HFFc6 (cell line): ENCODE measurements around the gene OPN1SW. TPM values are rescaled to one million over a fixed set of nuclear protein-coding genes. Genes with fewer than 3 reads are reported as not detected.
A peak's percentile ranks its signal among the peaks of the same experiment; 100 is the strongest.

ENCODE experiments used
- DNase-seq: peaks from one replicate; pipeline ENCODE4 v3.0.0-alpha.2; 2018
- H3K27ac Mint-ChIP-seq: 2 replicates; pipeline ENCODE4 v1.8.0; 2020; ENCODE audit warnings: mild to moderate bottlenecking, mixed read lengths
- H3K27me3 Mint-ChIP-seq: 2 replicates; pipeline ENCODE4 v1.8.0; 2021; ENCODE audit warnings: mild to moderate bottlenecking, moderate library complexity, mixed read lengths; ENCODE audit not compliant: insufficient read depth
- H3K36me3 Mint-ChIP-seq: 2 replicates; pipeline ENCODE4 v1.8.0; 2021; ENCODE audit warnings: low read depth, mixed read lengths
- H3K4me1 Mint-ChIP-seq: 2 replicates; pipeline ENCODE4 v1.8.0; 2020; ENCODE audit warnings: low read depth, mixed read lengths
- H3K4me3 Mint-ChIP-seq: 2 replicates; pipeline ENCODE4 v1.8.0; 2020; ENCODE audit warnings: mild to moderate bottlenecking, moderate library complexity, mixed read lengths
- H3K9me3 Mint-ChIP-seq: 2 replicates; pipeline ENCODE4 v1.8.0; 2020; ENCODE audit warnings: mild to moderate bottlenecking, mixed read lengths
- CTCF ChIP-seq: fragments of 200-600 bp; sonication (generic); IDR thresholded peaks from 2 replicates; pipeline ENCODE4 v1.5.0; 2021; ENCODE audit warnings: antibody characterized with exemption, mild to moderate bottlenecking
- total RNA-seq, 6 experiments: library from RNA; stranded (reverse); fragmentation: NEBNext Ultra II Directional; extraction: Animal tissue kit (Norgen Biotek cat#: 25700); gene quantifications; 2 replicates in 1 of 6; 3 replicates in 5 of 6; pipeline ENCODE4 v1.2.3, GENCODE V29; 2021

The OPN1SW gene
- total RNA-seq, 6 experiments from 2014 or later: not detected

GRCh38 chr7:128745706-128746105, 29.9 kb downstream of the OPN1SW start:
- Mint-ChIP-seq H3K36me3 (peaks cover 64% of the 10 kb centered on the region), H3K4me3 (no peak overlapping the region), H3K9me3 (no peaks in the 10 kb centered on the region), H3K27ac (no peak overlapping the region), H3K27me3 (peaks cover 7% of the 10 kb centered on the region; the same call in 1 of the 2 replicates), H3K4me1 (peaks cover 86% of the 10 kb centered on the region)
- no peak for TF ChIP-seq CTCF
- no peak for DNase-seq

GRCh38 chr7:128744366-128744905, 31.2 kb downstream of the OPN1SW start:
- peaks cover 77% of the 10 kb centered on the region for H3K4me1 Mint-ChIP-seq
- peak overlapping the region; percentile 100 for H3K27ac Mint-ChIP-seq
- peaks cover 12% of the 10 kb centered on the region for H3K27me3 Mint-ChIP-seq
- peak overlapping the region; percentile 99 for H3K4me3 Mint-ChIP-seq
- H3K36me3 Mint-ChIP-seq: peaks cover 73% of the 10 kb centered on the region
- DNase-seq: no peak
- no peak for TF ChIP-seq CTCF
- H3K9me3 Mint-ChIP-seq: no peaks in the 10 kb centered on the region

- DNase-seq: peak; percentile 29
- Mint-ChIP-seq H3K36me3 (peaks cover 65% of the 10 kb centered on the region), H3K4me3 (peak overlapping the region; percentile 99), H3K27ac (peak overlapping the region; percentile 100), H3K27me3 (peaks cover 20% of the 10 kb centered on the region), H3K9me3 (no peaks in the 10 kb centered on the region), H3K4me1 (peaks cover 72% of the 10 kb centered on the region)
- no peak for TF ChIP-seq CTCF
These were observed 32.4 kb downstream of the OPN1SW start for GRCh38 chr7:128743112-128743772.

- TF ChIP-seq CTCF: no peak
- H3K4me1 Mint-ChIP-seq: peaks cover 72% of the 10 kb centered on the region
- H3K27ac Mint-ChIP-seq: peak overlapping the region; percentile 100
- DNase-seq: peak; percentile 82
- no peaks in the 10 kb centered on the region for H3K9me3 Mint-ChIP-seq
- H3K36me3 Mint-ChIP-seq: peaks cover 57% of the 10 kb centered on the region
- peaks cover 20% of the 10 kb centered on the region for H3K27me3 Mint-ChIP-seq
- peak overlapping the region; percentile 99 for H3K4me3 Mint-ChIP-seq
These were observed 33.4 kb downstream of the OPN1SW start for GRCh38 chr7:128742206-128742605.

GRCh38 chr7:128741491-128741890, 34.1 kb downstream of the OPN1SW start:
- no peak for DNase-seq
- peak overlapping the region; percentile 99 for H3K4me3 Mint-ChIP-seq
- H3K36me3 Mint-ChIP-seq: peaks cover 52% of the 10 kb centered on the region
- no peaks in the 10 kb centered on the region; the same call in 1 of the 2 replicates for H3K9me3 Mint-ChIP-seq
- H3K27ac Mint-ChIP-seq: peak overlapping the region; percentile 100
- H3K4me1 Mint-ChIP-seq: peaks cover 71% of the 10 kb centered on the region
- TF ChIP-seq CTCF: no peak
- H3K27me3 Mint-ChIP-seq: peaks cover 20% of the 10 kb centered on the region
